Activated CD8-positive, alpha-beta memory T cell treated with anti-CD3 and anti-CD28 coated beads for 24 hours (primary cell): ENCODE results near the gene RGP1.
A peak's percentile ranks its signal among the peaks of the same experiment; 100 is the strongest.

Experiments used
- DNase-seq: peaks from one replicate; pipeline ENCODE4 v3.0.0-alpha.2; 2020

Gene RGP1

GRCh38 chr9:35778496-35778895 is 29.4 kb downstream of the RGP1 start:
- no peak for DNase-seq

DNA sequence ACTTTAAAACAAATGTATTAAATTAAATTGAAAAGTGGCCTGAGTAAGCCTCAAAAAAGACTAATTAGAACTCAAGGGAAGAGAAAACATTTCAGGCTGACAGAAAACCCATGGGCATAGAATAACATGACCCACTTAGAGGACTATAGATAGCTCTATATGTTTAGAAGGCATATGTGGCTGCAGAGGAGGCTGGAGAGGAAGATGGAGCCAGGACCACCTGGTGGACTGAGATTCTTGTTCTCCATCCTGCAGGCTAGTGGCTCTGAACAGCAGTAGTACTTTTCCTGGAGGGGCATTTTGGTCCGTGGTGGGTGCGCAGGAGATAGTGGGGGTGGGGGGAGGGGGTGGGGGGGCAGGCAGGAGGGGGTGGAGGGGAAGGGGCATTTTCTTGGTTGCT is 32.0 kb downstream of the RGP1 start:
- no peak for DNase-seq

DNA sequence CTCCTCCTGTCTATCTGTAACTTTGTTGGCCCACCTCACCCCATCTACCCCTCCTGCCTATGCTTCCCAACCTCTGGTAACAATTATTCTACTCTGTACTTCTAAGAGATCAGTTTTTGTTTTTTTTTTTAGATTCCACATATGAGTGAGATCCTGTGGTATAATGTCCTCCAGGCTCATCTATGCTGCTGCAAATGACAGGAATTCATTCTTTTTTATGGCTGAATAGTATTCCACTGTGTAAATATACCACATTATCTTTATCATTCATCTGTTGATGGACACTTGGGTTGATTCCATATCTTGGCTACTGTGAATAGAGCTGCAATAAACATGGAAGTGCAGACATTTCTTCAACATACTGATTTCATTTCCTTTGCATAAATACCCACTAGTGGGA is 34.3 kb downstream of the RGP1 start:
- no peak for DNase-seq

DNA sequence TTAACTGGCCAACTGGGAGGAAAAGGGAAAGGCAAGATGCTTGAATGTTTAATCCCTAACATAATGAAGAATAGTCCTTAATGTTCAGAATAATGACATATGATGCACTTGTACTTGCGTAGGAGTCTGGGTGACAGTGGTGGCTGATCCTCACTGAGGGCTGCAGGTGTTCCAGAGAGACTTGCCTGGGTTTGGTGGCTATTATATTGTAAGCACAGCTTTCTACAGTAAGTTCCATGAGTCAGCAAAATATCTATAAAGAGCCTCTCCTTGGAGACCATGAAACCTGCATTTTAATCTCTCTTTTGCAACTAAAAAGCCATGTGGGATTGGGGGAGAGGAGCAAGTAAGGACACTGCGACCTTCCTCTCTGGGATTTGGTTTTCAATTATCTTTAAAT is 40.5 kb downstream of the RGP1 start:
- no peak for DNase-seq

GRCh38 chr9:35790025-35790384 is 40.9 kb downstream of the RGP1 start:
- DNase-seq: no peak

- peak; percentile 76 for DNase-seq
These were observed 41.6 kb downstream of the RGP1 start for GRCh38 chr9:35790385-35791296.

DNA sequence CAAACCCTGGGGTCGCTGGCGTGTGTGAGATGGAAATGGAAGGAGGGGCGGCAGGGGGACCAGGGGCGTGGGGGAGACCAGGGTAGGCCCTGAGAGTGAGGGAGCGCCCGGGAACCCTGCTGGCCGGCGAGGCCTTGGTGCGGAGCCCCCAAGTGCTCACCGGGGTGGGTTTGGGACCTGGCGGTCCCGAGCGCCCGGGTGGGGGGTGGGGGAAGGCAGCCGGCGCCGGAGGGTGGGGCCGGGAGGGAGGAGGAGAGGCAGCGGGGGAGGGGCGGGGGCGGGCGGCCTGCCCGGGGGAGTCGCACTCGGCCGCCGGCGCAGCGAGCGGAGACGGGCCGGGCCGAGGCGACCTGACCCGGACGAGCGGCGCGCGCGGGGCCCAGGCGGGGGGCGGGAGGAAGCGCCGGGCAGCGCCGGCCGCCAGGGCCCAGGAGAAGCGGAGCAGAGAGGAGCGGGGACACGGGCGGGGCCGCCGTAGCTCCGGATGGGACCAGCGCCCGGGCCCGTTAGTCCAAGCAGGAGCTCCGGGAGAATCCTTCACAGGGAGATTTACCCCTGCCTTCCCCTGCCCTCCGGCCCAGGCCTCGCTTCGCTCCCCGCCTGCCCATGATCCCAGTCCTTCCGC is 42.3 kb downstream of the RGP1 start, which contains the start of gene NPR2:
TSS of gene NPR2 (plus strand) at position 295 of the 625 bp plus-strand sequence. CDS start 818 bp downstream, outside the sequence.
- no peak for DNase-seq

GRCh38 chr9:35792024-35792813 is 43.1 kb downstream of the RGP1 start:
- no peak for DNase-seq

DNA sequence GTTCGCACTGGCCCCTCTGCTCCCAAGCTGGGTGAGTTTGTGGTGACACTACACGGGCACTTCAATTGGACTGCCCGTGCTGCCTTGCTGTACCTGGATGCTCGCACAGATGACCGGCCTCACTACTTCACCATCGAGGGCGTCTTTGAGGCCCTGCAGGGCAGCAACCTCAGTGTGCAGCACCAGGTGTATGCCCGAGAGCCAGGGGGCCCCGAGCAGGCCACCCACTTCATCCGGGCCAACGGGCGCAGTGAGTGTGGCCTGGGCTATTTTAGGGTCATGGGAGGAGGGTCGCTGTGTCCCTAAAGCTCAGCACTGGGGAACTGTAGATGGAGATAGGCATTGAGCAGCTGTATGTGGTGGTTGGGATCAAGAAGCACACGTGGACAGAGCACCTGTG is 43.7 kb downstream of the RGP1 start:
- DNase-seq: no peak

DNA sequence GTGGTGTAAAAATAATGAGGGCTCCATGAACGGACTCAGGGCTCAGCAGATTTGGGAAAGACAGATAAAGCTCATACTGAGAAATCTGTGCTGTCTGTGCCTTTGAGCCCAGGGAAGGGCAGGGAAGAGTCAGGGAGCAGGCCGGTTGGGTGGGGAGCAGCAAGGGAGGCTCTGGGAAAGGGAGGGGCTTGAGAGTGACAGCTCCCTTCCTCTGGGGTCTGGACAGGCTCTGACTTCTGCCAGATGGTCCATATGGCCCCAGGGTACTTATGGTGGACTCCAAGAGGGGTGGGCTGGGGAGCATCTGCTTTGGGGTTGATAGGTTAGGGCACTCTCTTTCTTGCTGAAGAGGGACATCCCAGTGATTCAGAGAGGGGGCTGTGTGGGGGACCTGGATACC is 44.4 kb downstream of the RGP1 start:
- DNase-seq: no peak

- DNase-seq: no peak
These were observed 46.6 kb downstream of the RGP1 start for GRCh38 chr9:35795695-35796094.

DNA sequence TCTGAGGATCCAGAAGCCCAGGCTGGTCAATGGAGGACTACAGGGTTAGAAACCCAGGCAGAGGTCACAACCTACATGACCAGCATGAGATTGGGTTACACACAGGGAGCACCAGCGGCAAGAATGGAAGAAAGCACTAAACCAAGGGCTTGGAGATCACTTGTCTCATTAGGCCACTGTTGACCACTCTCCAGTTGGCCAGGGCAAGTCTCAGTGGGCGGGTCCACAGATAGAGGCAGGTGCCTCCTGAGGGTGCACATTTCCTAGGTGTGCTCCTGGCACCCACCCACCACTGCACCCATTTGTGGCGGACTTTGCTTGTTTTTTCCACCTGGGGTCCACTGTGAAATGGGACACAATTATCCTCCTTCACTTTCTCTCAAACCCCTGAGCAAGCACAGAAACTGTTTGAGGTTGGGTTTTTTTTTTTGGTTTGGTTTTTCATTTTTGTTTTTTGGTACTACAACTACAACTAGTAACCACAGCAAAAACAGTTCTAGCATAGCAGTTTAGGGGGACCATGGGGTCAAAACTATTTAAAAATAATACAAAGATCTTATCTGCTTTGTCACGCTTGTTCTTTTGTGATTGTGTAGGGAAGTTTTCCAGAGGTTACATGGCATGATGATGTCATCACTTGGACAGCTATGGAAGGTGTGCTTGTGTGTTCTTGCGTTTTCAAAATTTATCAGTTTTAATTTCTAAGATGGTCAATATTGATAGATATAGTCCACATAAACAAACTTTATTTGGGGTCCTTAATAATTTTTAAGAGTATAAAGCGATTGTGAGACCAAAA is 48.4 kb downstream of the RGP1 start:
- no peak for DNase-seq

GRCh38 chr9:35798658-35799374 is 49.7 kb downstream of the RGP1 start:
- DNase-seq: peak; percentile 61

DNA sequence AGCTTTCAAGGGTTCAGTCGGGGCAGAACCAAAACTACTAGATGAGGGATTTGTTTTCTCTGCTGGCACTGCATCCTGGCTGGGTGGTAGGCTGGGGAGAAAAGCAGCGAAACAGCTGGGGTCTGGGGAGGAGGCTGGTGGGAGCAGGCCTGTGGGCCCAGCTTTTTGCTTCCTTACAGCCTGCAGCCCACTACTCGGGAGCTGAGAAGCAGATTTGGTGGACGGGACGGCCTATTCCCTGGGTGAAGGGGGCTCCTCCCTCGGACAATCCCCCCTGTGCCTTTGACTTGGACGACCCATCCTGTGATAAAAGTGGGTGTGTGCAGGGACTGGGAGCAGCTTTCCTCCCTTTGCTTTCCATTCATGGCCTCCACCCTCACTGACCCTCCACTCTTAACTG is 51.4 kb downstream of the RGP1 start:
- no peak for DNase-seq

- no peak for DNase-seq
These were observed 52.4 kb downstream of the RGP1 start for GRCh38 chr9:35801328-35802128.

- no peak for DNase-seq
These were observed 57.0 kb downstream of the RGP1 start for GRCh38 chr9:35806101-35806500.
